C4-2B (cell line): Measurements from ENCODE around the gene KDM4C.

Experiments used
- H3K27ac ChIP-seq: fragments of 450-650 bp; 2 replicates; pipeline ENCODE4 v1.5.1; 2017
- ZFX ChIP-seq: fragments of 450-650 bp; IDR thresholded peaks from 2 replicates; pipeline ENCODE4 v1.6.1; 2017
- TF ChIP-seq, protein P1 (sequence below): fragments of 450-650 bp; conservative IDR thresholded peaks from 2 replicates; pipeline ENCODE4 v1.5.1; 2017; ENCODE audit warnings: mild to moderate bottlenecking

The KDM4C gene

DNA sequence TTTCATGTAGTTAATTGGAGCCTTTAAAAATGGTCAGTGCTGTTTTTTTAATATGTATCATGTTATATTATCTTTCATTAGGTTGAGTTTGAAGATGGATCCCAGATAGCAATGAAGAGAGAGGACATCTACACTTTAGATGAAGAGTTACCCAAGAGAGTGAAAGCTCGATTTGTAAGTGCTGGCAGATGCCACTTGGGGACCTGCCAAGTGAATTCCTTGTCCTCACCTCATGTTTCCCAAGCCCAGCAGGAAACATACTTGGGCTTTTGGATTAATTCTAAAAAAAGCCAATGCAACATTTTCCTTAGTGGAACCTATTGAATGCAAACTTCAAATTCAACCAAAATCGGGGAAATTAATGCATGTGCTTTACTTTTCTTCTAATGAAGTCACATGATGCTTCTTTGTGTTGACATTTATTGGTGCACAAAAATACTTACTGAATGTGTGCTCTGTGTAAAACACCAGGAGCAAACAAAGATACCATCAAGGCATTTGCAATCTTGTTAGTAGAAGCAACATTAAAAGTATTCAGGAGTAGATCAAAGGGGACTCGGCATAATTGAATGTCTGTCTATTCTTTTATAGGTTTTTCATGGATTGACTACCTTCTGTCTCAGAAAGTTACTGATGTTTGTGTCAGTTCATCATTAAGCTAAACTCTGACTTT is 412.1 kb downstream of the KDM4C start:
- H3K27ac ChIP-seq: no peak overlapping the region
- TF ChIP-seq ZFX: no peak
- TF ChIP-seq, protein P1, sequence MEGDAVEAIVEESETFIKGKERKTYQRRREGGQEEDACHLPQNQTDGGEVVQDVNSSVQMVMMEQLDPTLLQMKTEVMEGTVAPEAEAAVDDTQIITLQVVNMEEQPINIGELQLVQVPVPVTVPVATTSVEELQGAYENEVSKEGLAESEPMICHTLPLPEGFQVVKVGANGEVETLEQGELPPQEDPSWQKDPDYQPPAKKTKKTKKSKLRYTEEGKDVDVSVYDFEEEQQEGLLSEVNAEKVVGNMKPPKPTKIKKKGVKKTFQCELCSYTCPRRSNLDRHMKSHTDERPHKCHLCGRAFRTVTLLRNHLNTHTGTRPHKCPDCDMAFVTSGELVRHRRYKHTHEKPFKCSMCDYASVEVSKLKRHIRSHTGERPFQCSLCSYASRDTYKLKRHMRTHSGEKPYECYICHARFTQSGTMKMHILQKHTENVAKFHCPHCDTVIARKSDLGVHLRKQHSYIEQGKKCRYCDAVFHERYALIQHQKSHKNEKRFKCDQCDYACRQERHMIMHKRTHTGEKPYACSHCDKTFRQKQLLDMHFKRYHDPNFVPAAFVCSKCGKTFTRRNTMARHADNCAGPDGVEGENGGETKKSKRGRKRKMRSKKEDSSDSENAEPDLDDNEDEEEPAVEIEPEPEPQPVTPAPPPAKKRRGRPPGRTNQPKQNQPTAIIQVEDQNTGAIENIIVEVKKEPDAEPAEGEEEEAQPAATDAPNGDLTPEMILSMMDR: no peak

DNA sequence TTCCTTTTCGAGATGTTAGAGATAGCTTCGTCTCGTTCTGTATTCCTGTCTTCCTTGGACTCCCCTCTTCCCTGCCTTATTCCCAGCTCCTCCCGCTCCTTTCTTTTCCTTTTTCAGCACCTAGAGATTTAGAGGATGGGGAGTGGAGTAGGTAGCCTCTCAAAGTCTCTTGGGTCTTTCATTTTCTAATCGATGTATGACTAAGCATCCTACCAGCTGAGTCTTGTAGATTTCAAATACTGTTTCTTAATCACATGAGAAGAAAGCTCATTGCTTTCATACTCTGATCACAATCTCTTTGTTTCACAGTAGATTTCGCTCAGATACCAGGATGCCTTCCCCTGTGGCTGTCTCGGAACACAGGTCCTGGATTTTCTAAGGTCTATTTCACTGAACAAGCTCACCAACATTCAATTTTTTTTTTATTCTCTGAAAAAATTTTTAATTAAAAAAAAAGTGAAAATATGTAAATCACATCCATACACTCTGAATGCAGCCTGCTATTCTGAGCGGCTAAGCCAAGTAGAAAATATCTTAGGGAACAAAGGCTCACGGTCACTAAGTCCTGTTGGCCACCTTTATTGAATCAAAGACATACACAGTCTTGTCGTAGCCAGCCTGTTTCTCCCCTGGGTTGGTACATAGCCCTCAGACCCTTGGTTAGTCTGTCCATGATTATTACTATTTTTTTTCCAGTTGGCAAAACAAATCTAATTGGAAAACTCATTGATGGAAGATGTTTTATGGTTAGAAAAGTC is 413.8 kb downstream of the KDM4C start:
- H3K27ac ChIP-seq: no peak overlapping the region
- TF ChIP-seq, protein P1: no peak
- no peak for TF ChIP-seq ZFX

DNA sequence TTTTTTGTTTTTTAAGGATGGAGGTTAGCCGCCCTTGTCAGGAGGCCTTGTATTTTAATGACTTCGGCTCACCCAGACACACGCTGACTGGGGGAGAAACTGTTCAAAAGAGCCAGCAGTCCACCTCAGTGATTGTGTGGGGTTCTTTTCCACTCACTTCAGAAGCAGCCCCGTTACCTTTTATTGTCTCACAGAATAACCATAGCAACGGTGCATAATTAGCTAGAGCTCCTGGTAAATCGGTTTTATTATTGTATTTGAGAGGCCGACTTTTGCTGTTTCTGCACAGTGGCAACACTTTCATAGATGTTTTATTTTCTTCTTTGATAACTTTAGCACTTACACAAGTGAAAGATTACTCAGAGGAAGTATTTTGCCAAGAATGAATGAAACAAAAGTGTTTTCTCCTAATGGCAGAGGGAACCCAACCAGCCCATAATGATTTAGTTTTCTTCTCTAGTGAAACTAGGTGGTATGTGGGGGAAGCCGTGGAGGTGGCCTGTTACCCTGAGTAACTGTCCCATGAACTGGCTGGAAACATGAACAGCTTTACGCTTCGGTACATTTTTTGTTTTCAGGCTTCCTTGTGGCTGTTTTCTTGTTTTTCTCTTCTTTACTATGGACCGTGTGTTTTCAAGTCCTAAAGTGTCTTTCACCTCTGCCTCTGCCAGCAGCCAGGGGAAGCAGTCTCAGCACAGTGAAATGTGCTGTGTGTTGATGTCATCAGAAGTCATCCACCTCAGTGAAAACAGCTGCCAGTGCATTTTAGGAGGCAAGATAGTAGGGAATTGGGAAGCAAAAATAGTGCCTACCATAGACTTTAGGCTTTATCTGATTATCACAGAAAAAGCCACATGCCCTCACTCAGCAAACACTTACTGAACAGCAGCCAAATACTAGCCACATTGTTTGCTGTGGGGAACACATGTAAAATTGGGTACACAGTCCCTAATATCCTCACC is 414.7 kb downstream of the KDM4C start:
- TF ChIP-seq, protein P1: no peak
- no peak overlapping the region for H3K27ac ChIP-seq

DNA sequence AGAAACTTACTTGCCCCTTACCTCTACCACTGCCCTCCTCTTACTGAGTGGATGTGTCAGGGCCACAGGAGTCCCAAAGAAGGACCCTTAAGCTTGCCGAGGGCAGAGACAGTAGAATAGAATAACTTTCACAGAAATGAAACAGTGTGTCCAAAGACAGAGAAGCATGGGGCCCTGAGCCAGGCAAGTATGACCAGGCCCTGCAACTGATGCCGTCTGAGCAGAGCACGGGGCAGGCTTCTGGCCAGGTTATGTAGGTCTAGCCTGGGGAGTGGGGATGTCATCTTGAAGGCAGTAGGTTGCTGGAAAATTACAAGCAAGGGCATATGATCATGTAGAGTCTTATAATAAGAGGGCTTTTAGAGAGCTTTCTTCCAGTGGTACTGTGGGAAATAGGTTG is 415.4 kb downstream of the KDM4C start:
- no peak for TF ChIP-seq ZFX
- TF ChIP-seq, protein P1: no peak
- H3K27ac ChIP-seq: no peak overlapping the region

DNA sequence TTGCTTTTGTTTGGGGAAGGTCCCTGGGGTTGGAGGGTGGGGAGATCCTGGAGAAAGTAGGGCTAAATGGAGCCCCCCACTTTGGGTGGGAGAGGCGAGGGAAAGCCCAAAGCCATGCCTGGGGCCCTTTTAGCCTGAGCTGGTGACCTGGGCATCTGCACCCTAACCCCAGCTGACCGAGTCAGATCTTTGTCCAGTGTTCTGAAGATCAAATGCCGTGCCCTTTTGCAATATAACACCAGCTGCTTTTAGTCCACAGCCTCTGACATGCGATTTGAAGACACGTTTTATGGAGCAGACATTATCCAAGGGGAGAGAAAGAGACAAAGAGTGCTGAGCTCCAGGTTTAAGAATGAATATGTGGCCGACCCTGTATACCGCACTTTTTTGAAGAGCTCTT is 416.5 kb downstream of the KDM4C start:
- TF ChIP-seq ZFX: no peak
- TF ChIP-seq, protein P1: no peak
- H3K27ac ChIP-seq: no peak overlapping the region

DNA sequence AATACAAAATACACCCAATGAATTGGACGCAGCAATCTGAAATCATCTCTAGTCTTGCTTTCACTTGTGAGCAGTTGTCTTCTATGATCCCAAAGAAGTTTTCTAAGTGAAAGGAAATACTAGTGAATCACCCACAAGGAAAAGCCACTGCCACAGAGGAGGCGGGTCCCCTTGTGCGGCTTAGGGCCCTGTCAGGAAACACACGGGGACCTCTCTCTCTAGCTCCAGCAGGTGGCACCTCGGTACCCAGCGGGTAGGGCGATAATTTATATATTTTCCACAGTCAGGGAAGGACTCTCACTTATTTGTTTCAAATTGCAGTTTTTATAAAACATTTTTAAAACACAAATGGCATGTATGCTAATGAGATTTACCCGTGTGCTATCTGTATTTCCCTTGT is 417.1 kb downstream of the KDM4C start:
- no peak overlapping the region for H3K27ac ChIP-seq
- TF ChIP-seq ZFX: no peak
- TF ChIP-seq, protein P1: peak; percentile 31

DNA sequence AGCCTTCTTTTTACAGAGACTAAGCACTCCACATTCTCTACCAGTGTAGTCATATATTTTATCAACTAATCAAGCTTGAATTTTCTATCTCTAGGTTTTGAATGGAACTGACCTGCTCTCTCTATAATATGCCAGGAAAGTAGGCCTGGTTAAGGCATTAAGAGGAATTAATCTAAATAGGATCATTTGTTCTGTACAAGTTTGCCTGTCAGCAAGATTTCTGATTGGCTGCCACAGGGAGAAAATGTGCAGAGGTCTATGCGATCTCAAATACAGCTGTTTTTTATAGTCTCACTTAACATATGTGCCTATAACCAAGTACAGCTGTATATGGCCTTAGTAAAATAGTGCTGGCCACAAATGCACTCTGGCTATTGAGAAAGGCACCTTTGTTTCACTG is 418.8 kb downstream of the KDM4C start:
- no peak overlapping the region for H3K27ac ChIP-seq
- TF ChIP-seq, protein P1: no peak
